Measurements from ENCODE around the gene MCUB.

DNA sequence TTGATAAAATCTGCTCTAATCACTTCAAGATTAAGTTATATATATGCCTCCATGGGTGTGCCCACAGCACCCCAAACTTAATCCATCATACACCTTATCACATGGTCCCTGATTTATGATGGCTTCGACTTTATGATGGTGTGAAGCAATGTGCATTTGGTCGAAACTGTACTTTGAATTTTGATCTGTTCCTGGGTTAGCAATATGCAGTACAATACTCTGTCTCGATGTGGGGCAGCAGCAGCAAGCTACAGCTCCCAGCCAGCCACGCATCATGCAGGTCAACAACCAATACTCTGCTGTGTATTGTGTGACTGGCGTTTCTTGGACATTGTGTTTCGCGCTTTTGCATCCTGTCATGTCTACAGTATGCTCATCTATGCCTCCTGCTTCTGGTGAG is 62.6 kb downstream of the MCUB start:
- TF ChIP-seq, protein P1, sequence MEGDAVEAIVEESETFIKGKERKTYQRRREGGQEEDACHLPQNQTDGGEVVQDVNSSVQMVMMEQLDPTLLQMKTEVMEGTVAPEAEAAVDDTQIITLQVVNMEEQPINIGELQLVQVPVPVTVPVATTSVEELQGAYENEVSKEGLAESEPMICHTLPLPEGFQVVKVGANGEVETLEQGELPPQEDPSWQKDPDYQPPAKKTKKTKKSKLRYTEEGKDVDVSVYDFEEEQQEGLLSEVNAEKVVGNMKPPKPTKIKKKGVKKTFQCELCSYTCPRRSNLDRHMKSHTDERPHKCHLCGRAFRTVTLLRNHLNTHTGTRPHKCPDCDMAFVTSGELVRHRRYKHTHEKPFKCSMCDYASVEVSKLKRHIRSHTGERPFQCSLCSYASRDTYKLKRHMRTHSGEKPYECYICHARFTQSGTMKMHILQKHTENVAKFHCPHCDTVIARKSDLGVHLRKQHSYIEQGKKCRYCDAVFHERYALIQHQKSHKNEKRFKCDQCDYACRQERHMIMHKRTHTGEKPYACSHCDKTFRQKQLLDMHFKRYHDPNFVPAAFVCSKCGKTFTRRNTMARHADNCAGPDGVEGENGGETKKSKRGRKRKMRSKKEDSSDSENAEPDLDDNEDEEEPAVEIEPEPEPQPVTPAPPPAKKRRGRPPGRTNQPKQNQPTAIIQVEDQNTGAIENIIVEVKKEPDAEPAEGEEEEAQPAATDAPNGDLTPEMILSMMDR (IDR thresholded peaks at IDR 0.05; ENCODE audit: extremely low read depth in 1 of 2, insufficient read depth in 1 of 2, low read depth in 1 of 2, low read length in 2 of 2) = no peak
- no peak for TF ChIP-seq POLR2A (IDR thresholded peaks at IDR 0.05; ENCODE audit: low read depth, low read length)

Measured in endothelial cell of umbilical vein (primary cell).